ENCODE results near the gene WFIKKN2. TPM values are rescaled to one million over a fixed set of nuclear protein-coding genes. Genes with fewer than 3 reads are reported as not detected.

The WFIKKN2 gene
- total and polyA plus RNA-seq, 10 of the 15 experiments (the other 5 are each of a cell fraction or from before 2014, with no cell fraction given) = 0.06 TPM; not detected in 9

DNA sequence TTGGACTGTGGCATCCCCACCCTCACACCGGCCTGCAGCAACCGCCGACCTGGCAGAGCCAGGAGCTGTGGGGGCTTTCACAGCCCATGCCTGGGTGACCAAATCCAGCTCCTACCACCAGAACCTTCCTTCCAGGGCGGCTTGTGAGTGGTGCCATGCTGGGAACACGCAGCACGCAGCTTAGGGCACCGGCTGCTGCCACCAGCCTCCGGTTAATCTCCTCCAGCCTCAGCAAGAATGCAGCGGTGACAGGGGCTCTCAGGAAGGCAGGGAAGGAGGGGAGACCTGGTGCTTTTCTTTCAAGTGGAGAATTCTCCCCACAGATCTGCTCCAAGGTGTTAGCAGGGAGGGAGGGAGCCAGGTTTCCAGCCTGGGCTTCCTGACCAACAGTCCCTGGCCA is 35.8 kb upstream of the WFIKKN2 start (continued):
- TF ChIP-seq SMAD1 (IDR thresholded peaks at IDR 0.05; ENCODE audit: low read depth, partially characterized antibody) = no peak
- TF ChIP-seq, protein P1, sequence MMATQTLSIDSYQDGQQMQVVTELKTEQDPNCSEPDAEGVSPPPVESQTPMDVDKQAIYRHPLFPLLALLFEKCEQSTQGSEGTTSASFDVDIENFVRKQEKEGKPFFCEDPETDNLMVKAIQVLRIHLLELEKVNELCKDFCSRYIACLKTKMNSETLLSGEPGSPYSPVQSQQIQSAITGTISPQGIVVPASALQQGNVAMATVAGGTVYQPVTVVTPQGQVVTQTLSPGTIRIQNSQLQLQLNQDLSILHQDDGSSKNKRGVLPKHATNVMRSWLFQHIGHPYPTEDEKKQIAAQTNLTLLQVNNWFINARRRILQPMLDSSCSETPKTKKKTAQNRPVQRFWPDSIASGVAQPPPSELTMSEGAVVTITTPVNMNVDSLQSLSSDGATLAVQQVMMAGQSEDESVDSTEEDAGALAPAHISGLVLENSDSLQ (IDR thresholded peaks at IDR 0.05) = no peak
- TF ChIP-seq, protein P2, sequence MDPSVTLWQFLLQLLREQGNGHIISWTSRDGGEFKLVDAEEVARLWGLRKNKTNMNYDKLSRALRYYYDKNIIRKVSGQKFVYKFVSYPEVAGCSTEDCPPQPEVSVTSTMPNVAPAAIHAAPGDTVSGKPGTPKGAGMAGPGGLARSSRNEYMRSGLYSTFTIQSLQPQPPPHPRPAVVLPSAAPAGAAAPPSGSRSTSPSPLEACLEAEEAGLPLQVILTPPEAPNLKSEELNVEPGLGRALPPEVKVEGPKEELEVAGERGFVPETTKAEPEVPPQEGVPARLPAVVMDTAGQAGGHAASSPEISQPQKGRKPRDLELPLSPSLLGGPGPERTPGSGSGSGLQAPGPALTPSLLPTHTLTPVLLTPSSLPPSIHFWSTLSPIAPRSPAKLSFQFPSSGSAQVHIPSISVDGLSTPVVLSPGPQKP (IDR thresholded peaks at IDR 0.05; ENCODE audit: low read depth, low read length) = no peak
- TF ChIP-seq, protein P3, sequence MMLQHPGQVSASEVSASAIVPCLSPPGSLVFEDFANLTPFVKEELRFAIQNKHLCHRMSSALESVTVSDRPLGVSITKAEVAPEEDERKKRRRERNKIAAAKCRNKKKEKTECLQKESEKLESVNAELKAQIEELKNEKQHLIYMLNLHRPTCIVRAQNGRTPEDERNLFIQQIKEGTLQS (IDR thresholded peaks at IDR 0.05; ENCODE audit: borderline replicate concordance, extremely low read depth, low read depth, low read length) = no peak
- no peak for TF ChIP-seq IKZF1 (conservative IDR thresholded peaks at IDR 0.05)
- TF ChIP-seq, protein P4, sequence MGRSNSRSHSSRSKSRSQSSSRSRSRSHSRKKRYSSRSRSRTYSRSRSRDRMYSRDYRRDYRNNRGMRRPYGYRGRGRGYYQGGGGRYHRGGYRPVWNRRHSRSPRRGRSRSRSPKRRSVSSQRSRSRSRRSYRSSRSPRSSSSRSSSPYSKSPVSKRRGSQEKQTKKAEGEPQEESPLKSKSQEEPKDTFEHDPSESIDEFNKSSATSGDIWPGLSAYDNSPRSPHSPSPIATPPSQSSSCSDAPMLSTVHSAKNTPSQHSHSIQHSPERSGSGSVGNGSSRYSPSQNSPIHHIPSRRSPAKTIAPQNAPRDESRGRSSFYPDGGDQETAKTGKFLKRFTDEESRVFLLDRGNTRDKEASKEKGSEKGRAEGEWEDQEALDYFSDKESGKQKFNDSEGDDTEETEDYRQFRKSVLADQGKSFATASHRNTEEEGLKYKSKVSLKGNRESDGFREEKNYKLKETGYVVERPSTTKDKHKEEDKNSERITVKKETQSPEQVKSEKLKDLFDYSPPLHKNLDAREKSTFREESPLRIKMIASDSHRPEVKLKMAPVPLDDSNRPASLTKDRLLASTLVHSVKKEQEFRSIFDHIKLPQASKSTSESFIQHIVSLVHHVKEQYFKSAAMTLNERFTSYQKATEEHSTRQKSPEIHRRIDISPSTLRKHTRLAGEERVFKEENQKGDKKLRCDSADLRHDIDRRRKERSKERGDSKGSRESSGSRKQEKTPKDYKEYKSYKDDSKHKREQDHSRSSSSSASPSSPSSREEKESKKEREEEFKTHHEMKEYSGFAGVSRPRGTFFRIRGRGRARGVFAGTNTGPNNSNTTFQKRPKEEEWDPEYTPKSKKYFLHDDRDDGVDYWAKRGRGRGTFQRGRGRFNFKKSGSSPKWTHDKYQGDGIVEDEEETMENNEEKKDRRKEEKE (IDR thresholded peaks at IDR 0.05) = no peak

Measured in GM12878 (cell line).